CD4-positive, alpha-beta T cell treated with Interleukin-15 for 4 hours (primary cell): Measurements from ENCODE around the gene UGGT2.
"Not testable (repeated sequence)": the region's sequence is repeated elsewhere in the genome, so short reads cannot be mapped to it uniquely, and the experiment has no call there.

ENCODE experiments used
- DNase-seq: peaks from one replicate; pipeline ENCODE4 v3.0.0-alpha.2; 2020; ENCODE audit warnings: low spot score

The UGGT2 gene

DNA sequence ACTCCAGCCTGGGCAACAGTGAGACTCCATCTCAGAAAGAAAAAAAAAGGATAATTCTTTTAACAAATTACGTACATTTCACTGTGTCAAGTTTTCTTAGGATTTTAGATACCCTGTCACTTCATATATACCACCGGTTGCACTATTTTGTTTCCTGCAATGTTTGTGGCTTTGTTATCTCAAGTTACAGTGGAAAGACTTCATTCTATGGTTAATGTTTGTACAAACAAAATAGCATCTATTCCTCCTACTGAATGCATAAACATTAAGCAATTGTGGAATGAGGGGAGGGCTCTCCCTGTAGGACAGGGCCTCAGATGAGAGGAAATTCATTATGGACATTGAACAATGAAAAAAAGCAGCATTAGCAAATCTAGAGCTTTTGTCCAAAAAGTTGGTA is 256.2 kb downstream of the UGGT2 start:
- no peak for DNase-seq

DNA sequence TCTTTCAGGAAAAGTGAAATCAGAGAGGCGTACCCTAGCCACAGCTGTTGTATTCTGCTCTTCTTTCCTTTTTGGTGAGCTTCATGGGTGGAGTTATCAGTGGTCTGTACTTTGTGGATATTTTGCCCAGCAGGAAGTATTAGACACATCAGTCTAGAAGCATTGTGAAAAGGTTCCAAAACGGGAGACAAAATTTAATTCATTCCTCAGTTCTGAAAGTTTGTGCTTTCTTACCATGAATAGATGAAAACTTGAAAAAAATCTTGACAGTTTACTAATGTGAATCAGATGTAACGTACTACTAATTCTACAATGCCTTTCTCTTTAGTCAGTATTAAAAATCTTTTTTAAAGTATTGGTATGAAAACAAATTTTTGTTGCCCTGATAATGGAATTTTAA is 259.4 kb downstream of the UGGT2 start:
- no peak for DNase-seq

DNA sequence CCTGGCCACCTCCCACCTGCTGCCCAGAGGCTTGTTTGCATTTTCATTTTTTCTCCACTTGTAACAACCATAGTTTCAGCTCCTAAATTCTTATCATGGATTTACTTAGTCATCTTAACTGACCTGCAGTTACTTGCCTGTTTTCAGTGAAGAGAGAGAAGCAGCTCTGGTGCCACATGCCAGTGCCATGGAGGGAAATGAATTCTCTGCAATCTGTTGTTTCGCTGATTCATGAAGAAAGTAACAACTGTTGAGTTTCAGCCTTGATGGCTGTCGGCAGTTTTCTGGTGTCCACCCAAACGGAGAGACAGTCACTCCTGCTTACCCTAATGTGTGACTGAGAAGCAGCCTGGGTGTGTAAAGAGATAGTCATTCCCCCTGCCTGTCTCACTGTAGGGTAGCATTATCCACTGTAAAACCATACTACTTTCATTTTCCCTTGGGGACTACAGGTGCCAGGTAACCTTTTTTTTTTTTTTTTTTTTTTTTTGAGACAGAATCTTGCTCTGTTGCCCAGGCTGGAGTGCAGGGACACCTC is 260.1 kb downstream of the UGGT2 start:
- no peak for DNase-seq

DNA sequence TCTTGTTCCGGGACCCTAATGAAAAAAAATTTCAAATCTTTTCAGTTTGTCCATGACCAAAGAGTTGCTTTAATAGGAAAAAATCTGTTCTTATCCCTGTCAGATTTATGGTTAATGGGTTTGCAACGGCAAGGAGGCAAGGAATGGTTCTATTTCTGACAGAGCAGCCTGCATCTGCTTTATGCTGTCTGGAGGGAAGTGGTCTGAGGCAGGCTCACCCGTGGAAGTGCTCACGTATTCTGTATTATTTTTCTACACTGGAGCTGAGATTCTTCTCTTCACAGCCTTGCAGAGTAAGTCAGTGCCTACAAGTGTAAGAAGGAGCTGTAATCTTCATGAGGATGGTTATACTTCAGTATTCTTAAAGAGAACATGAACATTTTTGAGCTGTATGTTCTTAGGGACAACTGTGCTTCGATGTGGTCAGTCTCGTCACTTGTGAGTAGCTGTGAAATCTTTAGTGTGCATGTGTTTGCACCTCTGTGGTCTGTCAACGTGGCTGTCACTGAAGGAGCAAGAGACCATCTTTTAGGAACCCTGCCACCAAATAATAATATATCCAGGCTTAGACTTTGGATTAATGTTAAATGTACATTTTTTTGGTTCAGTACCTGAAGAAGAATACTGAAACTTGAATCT is 262.0 kb downstream of the UGGT2 start:
- DNase-seq: no peak

DNA sequence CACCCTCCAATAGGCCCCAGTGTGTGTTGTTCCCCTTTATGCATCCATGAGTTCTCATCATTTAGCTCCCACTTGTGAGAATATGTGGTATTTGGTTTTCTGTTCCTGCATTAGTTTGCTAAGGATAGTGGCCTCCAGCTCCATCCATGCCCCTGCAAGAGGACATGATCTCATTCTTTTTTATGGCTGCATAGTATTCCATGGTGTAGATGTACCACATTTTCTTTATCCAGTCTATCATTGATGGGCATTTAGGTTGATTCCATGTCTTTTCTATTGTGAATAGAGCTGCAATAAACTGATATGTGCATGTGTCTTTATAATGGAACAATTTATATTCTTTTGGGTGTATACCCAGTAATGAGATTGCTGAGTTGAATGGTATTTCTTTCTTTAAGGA is 263.9 kb downstream of the UGGT2 start:
- not testable (repeated sequence) for DNase-seq

DNA sequence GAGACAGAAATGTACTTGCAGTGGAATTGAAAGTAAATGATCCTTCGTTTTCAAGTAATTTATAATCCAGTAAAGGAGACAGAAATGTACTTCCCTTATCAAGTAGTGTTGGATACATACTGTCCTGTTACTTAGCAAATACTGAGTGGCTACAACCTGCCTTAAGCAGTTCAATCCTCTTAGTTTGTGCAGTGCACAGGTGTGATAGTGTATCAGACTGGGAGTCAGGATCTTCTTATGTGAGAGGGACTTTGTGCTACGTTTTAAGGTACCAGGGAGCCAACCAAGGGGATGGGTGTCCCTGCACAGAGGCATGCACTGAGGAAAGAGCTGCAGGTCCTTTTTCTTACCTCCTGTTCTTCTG is 265.1 kb downstream of the UGGT2 start:
- DNase-seq: no peak

DNA sequence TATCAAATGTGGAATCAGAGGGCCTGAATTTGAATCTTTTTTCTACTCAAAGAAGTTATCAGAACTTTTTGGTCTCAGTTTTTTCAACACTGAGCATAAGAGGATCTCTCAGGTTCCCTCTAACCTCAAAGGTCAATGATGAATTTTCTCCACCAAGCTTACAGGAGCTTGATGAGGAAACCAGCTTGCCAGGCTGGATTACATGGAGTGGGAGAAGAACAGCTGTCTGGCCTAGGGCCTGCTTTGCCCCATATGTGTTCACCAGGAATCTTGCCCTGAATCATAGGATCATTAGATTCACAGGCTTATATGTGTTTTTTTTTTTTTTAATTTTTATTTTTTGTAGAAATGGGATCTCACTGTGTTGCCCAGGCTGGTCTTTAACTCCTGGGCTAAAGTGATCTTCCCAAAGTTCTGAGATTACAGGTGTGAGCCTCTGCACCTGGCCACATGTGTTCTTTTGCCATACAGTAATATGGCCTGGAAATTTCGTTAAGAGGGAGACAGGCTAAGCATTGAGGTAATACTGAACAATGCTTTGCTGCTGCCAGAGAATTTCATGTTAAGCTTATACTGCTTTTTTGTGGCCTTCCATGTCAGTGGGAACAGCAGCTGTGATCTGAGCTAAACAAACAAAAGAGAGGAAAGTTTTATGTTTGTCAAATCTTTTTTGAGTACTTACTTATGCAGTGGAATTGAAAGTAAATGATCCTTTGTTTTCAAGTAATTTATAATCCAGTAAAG is 265.7 kb downstream of the UGGT2 start:
- no peak for DNase-seq

DNA sequence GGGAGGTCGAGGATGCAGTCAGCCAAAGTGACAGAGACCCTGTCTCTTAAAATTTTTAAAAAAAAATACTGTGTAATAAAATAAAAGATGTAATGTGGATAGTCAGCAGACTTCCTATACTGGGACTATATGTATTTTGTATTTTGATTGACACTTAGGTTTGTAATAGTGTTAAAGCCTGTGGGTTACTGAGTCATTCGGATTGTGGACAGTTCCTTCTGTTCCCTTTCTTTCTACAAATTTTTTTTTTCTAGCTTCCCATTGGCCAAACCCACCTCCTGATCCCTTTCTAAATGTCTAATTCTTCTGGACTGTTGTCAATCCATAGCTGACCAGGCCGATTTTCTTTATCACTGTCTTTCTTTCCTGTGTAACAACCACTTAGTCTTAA is 268.3 kb downstream of the UGGT2 start:
- DNase-seq: no peak

DNA sequence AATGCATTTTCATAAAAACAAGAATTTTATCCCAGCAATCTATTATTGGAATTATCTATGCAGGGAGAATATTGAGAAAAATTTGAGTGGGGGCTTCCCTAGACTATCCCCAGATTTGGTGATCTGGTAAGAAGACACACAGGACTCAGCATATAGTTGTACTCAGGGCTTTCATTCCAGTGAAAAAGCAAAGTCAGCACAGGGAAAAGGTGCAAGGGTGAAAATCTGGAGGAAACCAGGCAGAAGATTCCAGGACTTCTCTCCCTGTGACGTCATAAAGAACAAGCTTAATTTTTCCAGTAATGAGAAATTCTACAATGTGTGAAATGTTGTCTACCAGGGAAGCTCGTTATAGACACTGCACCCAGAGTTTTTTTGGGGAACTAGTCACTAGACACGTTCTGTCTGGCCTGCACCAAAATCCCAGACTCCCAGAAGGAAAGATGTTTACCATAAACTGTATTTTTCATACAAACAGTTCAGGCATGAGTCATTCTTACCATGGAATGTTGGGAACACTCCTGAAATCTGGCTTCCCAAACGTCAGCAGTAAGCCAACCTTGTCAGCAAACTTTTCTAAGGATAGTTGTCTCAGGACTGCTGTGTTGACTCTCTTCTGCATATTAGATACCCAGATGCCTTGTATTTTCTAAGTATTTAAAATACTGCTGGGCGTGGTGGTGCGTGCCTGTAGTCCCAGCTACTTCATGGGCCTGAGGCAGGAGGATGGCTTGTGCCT is 268.9 kb downstream of the UGGT2 start:
- DNase-seq: no peak

DNA sequence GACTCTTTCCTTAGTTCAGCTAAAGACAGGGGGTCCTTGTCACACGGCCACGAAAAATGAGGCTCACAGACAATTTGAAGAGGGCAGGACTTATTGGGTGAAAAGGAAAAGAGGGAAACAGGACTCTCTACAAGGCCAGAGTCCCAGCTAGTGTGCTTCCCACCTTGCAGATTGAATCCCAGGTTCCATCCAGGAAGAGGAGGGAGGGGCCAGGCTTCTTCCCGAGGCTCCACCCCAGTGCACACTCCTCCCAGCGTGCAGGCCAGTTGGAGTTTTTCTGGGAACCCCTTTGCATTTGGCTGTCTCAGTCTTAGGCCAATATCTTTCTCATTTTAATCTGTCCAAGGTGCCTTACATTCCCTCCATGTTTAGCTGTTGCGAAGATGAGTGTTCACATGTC is 269.5 kb downstream of the UGGT2 start:
- DNase-seq: no peak

DNA sequence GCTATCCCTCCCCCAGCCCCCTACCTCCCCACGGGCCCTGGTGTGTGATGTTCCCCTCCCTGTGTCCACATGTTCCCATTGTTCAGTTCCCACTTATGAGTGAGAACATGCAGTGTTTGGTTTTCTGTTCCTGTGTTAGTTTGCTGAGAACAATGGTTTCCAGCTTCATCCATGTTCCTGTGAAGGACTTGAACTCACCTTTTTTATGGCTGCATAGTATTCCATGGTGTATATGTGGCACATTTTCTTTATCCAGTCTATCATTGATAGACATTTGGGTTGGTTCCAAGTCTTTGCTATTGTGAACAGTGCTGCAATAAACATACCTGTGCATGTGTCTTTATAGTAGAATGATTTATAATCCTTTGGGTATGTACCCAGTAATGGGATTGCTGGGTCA is 271.3 kb downstream of the UGGT2 start:
- DNase-seq: not testable (repeated sequence)

DNA sequence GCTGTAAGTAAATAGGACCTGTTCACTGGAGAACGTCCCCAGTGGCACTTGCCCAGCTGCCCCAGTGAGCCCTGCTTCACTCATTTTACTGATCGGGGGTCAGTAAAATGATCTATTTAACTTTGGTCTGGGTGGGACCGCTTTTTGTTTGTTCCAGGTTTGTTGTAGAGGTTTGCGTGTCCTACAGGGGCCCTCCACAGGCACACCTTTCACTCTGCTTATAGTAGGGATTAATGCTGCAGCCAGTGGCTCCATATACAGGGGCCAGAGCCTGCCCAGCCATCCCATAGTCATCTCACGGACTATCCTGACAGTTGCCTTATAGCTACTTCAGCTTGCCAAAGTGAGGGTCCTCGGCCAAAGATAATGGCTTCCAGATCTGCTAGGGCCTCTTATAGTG is 272.2 kb downstream of the UGGT2 start:
- DNase-seq: no peak

DNA sequence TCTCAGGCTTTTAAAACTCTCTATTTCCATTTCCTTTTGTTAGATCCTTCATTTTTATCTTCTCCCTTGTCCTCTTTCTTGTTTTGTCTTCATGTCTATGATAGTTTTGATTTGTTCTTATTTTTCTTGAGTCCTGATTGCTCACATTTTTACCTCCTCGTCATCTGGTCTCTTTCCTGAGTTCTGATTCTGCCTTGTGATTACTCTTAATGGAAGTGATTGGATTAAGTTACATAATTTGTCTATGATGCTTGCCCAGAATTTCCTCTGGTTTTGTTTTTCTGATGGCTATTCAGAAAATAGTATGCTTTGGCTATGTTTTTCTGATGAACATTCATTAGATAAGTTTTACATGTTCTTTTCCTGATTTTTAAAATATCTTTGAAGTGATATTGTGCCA is 273.7 kb downstream of the UGGT2 start:
- DNase-seq: no peak

DNA sequence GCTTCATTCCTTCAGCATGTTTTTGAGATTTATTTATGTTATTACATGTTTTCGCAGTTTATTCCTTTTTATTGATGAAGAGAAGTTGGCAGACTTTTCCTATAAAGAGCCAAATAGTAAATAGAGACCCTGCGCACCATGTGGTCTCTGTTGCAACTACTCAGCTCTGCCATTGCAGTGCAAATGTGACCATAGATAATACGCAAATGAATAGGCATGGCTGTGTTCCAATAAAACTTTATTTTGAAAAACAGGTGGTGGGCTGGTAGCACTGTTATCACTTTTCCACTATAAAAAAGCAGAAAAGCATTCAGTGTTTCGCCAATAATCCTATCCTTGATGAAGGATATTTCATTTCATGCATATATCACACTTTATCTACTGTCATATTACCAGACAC is 281.3 kb downstream of the UGGT2 start:
- DNase-seq: no peak

DNA sequence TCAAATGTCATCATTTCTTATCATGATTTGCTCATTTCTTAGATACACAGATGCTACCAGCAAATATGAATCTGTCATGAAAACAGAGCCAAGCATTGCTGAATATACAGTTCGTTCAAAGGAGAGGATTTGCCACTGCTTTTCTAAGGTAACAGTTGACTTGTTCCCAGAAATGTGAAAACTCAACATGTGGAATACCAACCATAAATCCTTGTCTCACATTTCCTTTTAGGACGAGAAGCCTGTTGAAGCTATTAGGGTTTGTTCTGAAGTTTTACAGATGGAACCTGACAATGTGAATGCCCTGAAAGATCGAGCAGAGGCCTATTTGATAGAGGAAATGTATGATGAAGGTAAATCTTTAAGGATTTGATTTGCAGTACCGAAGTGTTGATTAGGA is 289.6 kb downstream of the UGGT2 start:
- no peak for DNase-seq

DNA sequence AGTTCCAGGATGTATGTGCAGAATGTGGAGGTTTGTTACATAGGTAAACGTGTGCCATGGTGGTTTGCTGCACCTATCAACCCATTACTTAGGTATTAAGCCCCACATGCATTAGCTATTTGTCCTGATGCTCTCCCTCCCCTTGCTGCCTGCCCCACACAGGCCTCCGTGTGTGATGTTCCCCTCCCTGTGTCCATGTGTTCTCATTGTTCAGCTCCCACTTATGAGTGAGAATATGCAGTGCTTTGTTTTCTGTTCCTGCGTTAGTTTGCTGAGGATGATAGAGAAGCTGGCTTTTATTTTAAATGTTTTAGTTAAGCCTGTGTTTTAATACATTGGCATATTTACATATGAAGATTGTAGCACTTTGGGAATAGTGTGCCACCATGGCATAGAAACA is 290.6 kb downstream of the UGGT2 start:
- DNase-seq: not testable (repeated sequence)

DNA sequence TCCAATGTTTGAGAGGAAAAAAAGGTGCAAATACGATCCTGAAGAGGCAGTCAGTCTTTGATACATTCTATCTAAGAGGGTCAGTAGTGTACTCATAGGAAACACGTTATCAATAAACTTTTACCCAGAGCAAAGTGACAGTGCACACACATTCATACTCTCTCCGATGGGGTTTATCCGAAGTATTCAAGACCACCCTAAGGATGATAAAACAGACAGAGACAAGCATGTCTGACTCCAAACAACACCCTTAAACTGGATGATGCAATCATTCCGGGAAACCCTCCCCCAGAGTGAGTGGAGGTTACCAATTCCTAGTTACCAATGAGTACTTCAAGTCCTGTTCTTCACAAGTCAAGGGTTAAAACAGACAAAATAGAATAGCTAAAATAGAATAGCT is 297.1 kb downstream of the UGGT2 start:
- DNase-seq: no peak

DNA sequence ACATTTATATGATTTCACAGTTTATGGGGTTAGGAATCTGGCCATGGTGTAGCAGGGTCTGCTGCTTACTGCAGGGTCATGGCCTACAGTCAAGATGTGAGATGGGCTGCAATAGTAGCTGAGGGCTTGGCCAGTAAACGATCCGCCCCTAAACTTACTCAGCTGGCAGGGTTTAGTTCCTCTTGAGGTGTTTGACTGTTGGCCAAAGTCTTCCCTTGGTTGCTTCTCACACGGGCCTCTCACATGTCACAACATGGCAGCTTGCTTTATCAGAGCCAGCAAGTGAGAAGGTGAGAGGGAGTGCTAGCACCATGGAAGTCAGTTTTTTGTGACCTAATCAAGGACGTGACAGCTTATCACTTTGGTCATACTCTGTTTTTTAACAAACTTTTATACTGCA is 299.1 kb downstream of the UGGT2 start:
- no peak for DNase-seq

DNA sequence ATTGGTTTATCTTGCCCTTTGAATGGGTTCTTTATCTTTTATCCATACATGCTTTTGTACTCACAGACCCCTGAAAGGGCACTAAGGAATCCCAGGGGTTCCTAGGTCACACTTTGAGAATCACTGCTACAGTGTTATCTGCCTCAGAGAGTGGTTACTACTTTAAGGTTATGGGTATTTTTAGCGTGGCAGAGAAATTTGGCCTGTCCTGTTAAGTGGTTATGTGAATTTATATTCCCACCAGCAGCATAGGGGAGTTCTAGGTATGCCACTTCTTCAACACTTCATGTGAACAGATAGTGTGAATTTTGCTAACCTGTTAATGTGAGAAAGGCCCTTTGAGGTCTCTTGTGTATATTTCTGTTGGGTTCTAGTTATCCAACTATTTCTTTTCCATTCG is 300.5 kb downstream of the UGGT2 start:
- no peak for DNase-seq
